K562 (cell line): ENCODE measurements around the gene C2orf42. TPM values are rescaled to one million over a fixed set of nuclear protein-coding genes. Genes with fewer than 3 reads are reported as not detected.

Experiments
- BACH1 ChIP-seq: fragments of 200-800 bp; sonication (Bioruptor generic); IDR thresholded peaks from 2 replicates; pipeline ENCODE4 v1.6.1; 2016; ENCODE audit warnings: missing genetic modification characterization, missing compliant biosample characterization
- CC2D1A ChIP-seq: fragments of 450-650 bp; IDR thresholded peaks from 2 replicates; pipeline ENCODE4 v1.6.1; 2017; ENCODE audit warnings: mild to moderate bottlenecking
- GABPA ChIP-seq: fragments of 200-800 bp; sonication (Bioruptor generic); conservative IDR thresholded peaks from 2 replicates; pipeline ENCODE4 v1.6.1; 2016; ENCODE audit warnings: low read depth, missing genetic modification characterization, missing compliant biosample characterization
- HDAC6 ChIP-seq: IDR thresholded peaks from 2 replicates; pipeline ENCODE4 v1.6.1; 2012; ENCODE audit warnings: low read depth, mild to moderate bottlenecking, control low read depth, inconsistent platforms, low read length, moderate library complexity
- IFI16 ChIP-seq: fragments of 250-450 bp; sonication (Bioruptor Pico); IDR thresholded peaks from 2 replicates; pipeline ENCODE4 v2.1.2; 2022; ENCODE audit warnings: mild to moderate bottlenecking, inconsistent platforms
- MAFG ChIP-seq: fragments of 450-650 bp; conservative IDR thresholded peaks from 2 replicates; pipeline ENCODE4 v1.6.1; 2016; ENCODE audit warnings: missing genetic modification characterization, missing compliant biosample characterization
- MTF1 ChIP-seq: fragments of 250-450 bp; sonication (Bioruptor Pico); IDR thresholded peaks from 2 replicates; pipeline ENCODE4 v1.9.0; 2021; ENCODE audit warnings: moderate library complexity, mild to moderate bottlenecking, inconsistent platforms, borderline replicate concordance
- PHF21A ChIP-seq: fragments of 450-650 bp; IDR thresholded peaks from 2 replicates; pipeline ENCODE4 v1.6.1; 2017; ENCODE audit warnings: low read depth, borderline replicate concordance
- POLR2B ChIP-seq: fragments of 450-650 bp; IDR thresholded peaks from 2 replicates; pipeline ENCODE4 v1.6.1; 2018; ENCODE audit warnings: low read depth; ENCODE audit not compliant: partially characterized antibody
- PTTG1 ChIP-seq: fragments of 450-650 bp; IDR thresholded peaks from 2 replicates; pipeline ENCODE4 v1.6.1; 2016; ENCODE audit warnings: low read depth, mild to moderate bottlenecking, missing genetic modification characterization, missing compliant biosample characterization
- SAFB ChIP-seq: fragments of 200-400 bp; formaldehyde crosslinking; IDR thresholded peaks from 2 replicates; pipeline ENCODE4 v1.6.1; 2017; ENCODE audit warnings: low read depth, low read length, borderline replicate concordance
- SAP30 ChIP-seq: fragments of 200-600 bp; sonication (generic); IDR thresholded peaks from 2 replicates; pipeline ENCODE4 v1.6.1; 2012; ENCODE audit warnings: borderline replicate concordance, low read depth, mild to moderate bottlenecking, moderate library complexity, low read length, control low read depth, inconsistent platforms; ENCODE audit not compliant: insufficient read depth, poor library complexity, severe bottlenecking
- SMAD2 ChIP-seq: fragments of 150-350 bp; IDR thresholded peaks from 2 replicates; pipeline ENCODE4 v1.6.1; 2014; ENCODE audit warnings: low read depth, mild to moderate bottlenecking, low read length
- TCF7 ChIP-seq: sonication (generic); IDR thresholded peaks from 2 replicates; pipeline ENCODE4 v1.6.1; 2016; ENCODE audit warnings: antibody characterized with exemption, borderline replicate concordance
- TEAD4 ChIP-seq, 2 experiments: sonication (generic) in 1 of 2; formaldehyde crosslinking in 1 of 2; IDR thresholded peaks; 2 replicates each; pipeline versions ENCODE4 v1.6.1 to v1.8.0; 2012 to 2022; ENCODE audit warnings: borderline replicate concordance in 1 of 2, inconsistent platforms in 1 of 2, low read length in 1 of 2, mild to moderate bottlenecking in 1 of 2, missing genetic modification reagents in 1 of 2
- TGIF2 ChIP-seq: sonication (generic); formaldehyde crosslinking; IDR thresholded peaks from 2 replicates; pipeline ENCODE4 v1.8.1; 2022; ENCODE audit warnings: mild to moderate bottlenecking, missing genetic modification reagents, moderate library complexity
- TSHZ1 ChIP-seq: fragments of 250-450 bp; sonication (Bioruptor Pico); IDR thresholded peaks from 2 replicates; pipeline ENCODE4 v1.4.0; 2020; ENCODE audit warnings: mild to moderate bottlenecking, moderate library complexity
- ZNF12 ChIP-seq: sonication (generic); formaldehyde crosslinking; IDR thresholded peaks from 2 replicates; pipeline ENCODE4 v1.4.0; 2020; ENCODE audit warnings: mild to moderate bottlenecking, missing genetic modification reagents
- ZNF311 ChIP-seq: fragments of 250-450 bp; sonication (Bioruptor Pico); IDR thresholded peaks from 2 replicates; pipeline ENCODE4 v1.4.0; 2020; ENCODE audit warnings: mild to moderate bottlenecking, moderate library complexity
- ZNF780A ChIP-seq: fragments of 250-450 bp; sonication (Bioruptor Pico); IDR thresholded peaks from 2 replicates; pipeline ENCODE4 v1.5.0; 2021; ENCODE audit warnings: mild to moderate bottlenecking
- polyA plus RNA-seq, 8 experiments: library from polyadenylated mRNA; depleted of rRNA in 4 of 8; stranded (reverse) in 5 of 8; unstranded in 3 of 8; fragments of >200 nt; fragmentation: Nextera tagmentation in 2 of 8; fragmentation: Illumina TruSeq in 1 of 8; extraction: Ambion mirVana in 2 of 8; extraction: Trizol in 1 of 8; gene quantifications; 2 replicates each; pipeline versions ENCODE4 v1.2.1 to v1.2.3, GENCODE V29; 2011 to 2014; ENCODE audit warnings: inconsistent platforms in 1 of 8, missing spikeins in 1 of 8
- total RNA-seq, 7 experiments: library from RNA; depleted of rRNA in 6 of 7; stranded (reverse); fragments of >200 nt in 6 of 7; fragmentation: Illumina TruSeq in 2 of 7; extraction: Trizol in 2 of 7; gene quantifications; 2 replicates each; pipeline versions ENCODE4 v1.2.1 to v1.2.3, GENCODE V29; 2011 to 2021; ENCODE audit warnings: low replicate concordance in 1 of 7
- TF ChIP-seq, protein P1 (sequence below): fragments of 450-650 bp; IDR thresholded peaks from 2 replicates; pipeline ENCODE4 v1.6.1; 2016; ENCODE audit warnings: antibody characterized with exemption
- TF ChIP-seq, protein P2 (sequence below): fragments of 450-650 bp; formaldehyde crosslinking; IDR thresholded peaks from 2 replicates; pipeline ENCODE4 v1.4.0; 2020; ENCODE audit warnings: mild to moderate bottlenecking, moderate library complexity

The C2orf42 gene
- total and polyA plus RNA-seq, 9 of the 15 experiments (the other 6 are each of a cell fraction or from before 2014, with no cell fraction given): 4.6 to 10.9 (median 7.5) TPM

DNA sequence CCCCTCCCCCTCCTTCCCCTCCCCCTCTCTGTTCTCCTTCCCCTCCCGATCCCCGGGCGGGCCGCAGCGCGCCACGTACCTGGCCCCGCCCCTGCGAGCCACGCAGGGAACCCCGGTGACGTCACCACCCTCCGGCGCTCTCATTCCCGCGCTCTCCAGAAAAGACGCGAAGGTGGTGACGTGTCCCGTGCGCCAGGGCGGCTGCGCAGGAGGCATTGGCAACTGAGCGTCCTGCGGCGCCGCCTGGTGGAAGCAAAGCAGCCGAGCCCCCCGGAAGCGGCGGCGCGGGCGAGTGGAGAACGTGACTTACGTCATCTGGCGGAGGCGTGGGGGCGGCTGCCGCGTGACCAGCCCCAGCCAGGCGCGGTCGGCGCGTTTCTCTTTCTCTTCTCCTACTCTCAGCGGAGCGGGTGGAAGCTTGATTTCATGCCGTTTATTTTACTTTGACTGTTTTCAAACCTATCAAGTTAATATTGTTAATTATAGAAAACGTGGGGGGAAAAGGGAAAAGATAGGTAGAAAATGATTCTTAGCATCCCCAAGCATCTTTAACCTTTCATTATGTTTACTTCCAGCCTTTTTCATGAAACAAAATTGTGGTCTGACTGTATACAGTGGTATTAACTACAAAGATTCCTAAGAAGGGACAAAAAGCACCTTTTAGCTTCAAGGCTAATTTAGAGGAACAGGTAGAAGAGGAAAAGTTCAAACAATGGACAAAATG is 48.1 kb downstream of the C2orf42 start (continued):
- TF ChIP-seq MAFG (tag) (no peak), POLR2B (peak; percentile 63), TSHZ1 (CRISPR knock-in tag) (no peak), TEAD4 (IDR thresholded peaks at IDR 0.05; ENCODE audit: low read length) (peak; percentile 34; the same call in 1 of the 2 replicates), TEAD4 (CRISPR knock-in tag; IDR thresholded peaks at IDR 0.05; ENCODE audit: borderline replicate concordance) (no peak), SMAD2 (no peak), PTTG1 (tag) (no peak), GABPA (tag) (peak; percentile 85), PHF21A (peak; percentile 62; the same call in 1 of the 2 replicates), ZNF780A (no peak), IFI16 (no peak), HDAC6 (no peak), ZNF12 (CRISPR knock-in tag) (no peak), ZNF311 (CRISPR knock-in tag) (no peak), SAFB (peak; percentile 26), SAP30 (no peak), TGIF2 (no peak), MTF1 (CRISPR knock-in tag) (no peak), CC2D1A (peak; percentile 88), BACH1 (tag) (no peak; the same call in 1 of the 2 replicates), TCF7 (peak; percentile 66; the same call in 1 of the 2 replicates)
- TF ChIP-seq, protein P1, sequence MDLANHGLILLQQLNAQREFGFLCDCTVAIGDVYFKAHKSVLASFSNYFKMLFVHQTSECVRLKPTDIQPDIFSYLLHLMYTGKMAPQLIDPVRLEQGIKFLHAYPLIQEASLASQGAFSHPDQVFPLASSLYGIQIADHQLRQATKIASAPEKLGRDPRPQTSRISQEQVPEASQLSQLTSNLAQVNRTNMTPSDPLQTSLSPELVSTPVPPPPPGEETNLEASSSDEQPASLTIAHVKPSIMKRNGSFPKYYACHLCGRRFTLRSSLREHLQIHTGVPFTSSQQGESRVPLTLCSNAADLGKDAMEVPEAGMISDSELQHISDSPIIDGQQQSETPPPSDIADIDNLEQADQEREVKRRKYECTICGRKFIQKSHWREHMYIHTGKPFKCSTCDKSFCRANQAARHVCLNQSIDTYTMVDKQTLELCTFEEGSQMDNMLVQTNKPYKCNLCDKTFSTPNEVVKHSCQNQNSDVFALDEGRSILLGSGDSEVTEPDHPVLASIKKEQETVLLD: peak; percentile 96
- TF ChIP-seq, protein P2, sequence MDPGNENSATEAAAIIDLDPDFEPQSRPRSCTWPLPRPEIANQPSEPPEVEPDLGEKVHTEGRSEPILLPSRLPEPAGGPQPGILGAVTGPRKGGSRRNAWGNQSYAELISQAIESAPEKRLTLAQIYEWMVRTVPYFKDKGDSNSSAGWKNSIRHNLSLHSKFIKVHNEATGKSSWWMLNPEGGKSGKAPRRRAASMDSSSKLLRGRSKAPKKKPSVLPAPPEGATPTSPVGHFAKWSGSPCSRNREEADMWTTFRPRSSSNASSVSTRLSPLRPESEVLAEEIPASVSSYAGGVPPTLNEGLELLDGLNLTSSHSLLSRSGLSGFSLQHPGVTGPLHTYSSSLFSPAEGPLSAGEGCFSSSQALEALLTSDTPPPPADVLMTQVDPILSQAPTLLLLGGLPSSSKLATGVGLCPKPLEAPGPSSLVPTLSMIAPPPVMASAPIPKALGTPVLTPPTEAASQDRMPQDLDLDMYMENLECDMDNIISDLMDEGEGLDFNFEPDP (CRISPR knock-in tag): 0 out of 2 replicates have a peak, but pooled peaks have one; percentile 10
